Tibial nerve (tissue), 4 donors: ENCODE measurements around the gene DOC2B. TPM values are rescaled to one million over a fixed set of nuclear protein-coding genes. Genes with fewer than 3 reads are reported as not detected.

ENCODE experiments used
- DNase-seq, 2 donors: peaks; one replicate each; pipeline ENCODE4 v3.0.0-alpha.2; 2019; ENCODE audit warnings: low spot score in 2 of 2
- H3K27ac ChIP-seq, 4 donors: fragments of 200-600 bp; sonication (generic) in 3 of 4; one replicate each; pipeline ENCODE4 v1.5.1; 2017 to 2019; ENCODE audit warnings: mild to moderate bottlenecking in 1 of 4
- H3K27me3 ChIP-seq, 2 donors: fragments of 200-600 bp; sonication (generic) in 1 of 2; one replicate each; pipeline versions ENCODE4 v1.5.1 to v1.6.0; 2017 to 2019
- H3K36me3 ChIP-seq, 3 donors: fragments of 200-600 bp; sonication (generic); one replicate each; pipeline ENCODE4 v1.5.1; 2018 to 2019
- H3K4me1 ChIP-seq, 4 donors: fragments of 200-600 bp; sonication (generic) in 3 of 4; one replicate each; pipeline ENCODE4 v1.5.1; 2017 to 2019
- H3K4me3 ChIP-seq, 4 donors: fragments of 200-600 bp; sonication (generic) in 3 of 4; one replicate each; pipeline ENCODE4 v1.5.1; 2017 to 2019; ENCODE audit warnings: mild to moderate bottlenecking in 1 of 4, moderate library complexity in 1 of 4
- H3K9me3 ChIP-seq, 4 donors: fragments of 200-600 bp; sonication (generic) in 3 of 4; one replicate each; pipeline ENCODE4 v1.5.1; 2017 to 2019
- CTCF ChIP-seq, 5 experiments: fragments of 200-600 bp in 3 of 5; fragments of 450-650 bp in 2 of 5; sonication (generic) in 3 of 5; IDR thresholded peaks; one replicate each; pipeline ENCODE4 v1.5.1; 2016 to 2019; ENCODE audit warnings: antibody characterized with exemption in 5 of 5, mild to moderate bottlenecking in 3 of 5, moderate library complexity in 2 of 5
- EP300 ChIP-seq, 2 donors: sonication (generic); formaldehyde crosslinking; IDR thresholded peaks; one replicate each; pipeline ENCODE4 v1.6.1; 2017; ENCODE audit warnings: antibody characterized with exemption in 2 of 2, mild to moderate bottlenecking in 1 of 2
- POLR2A ChIP-seq, 2 donors: fragments of 450-650 bp; IDR thresholded peaks; one replicate each; pipeline ENCODE4 v1.6.1; 2017; ENCODE audit warnings: antibody characterized with exemption in 2 of 2, mild to moderate bottlenecking in 2 of 2, moderate library complexity in 2 of 2
- WGBS, 2 donors: methylation state at CpG; one replicate each; pipeline ENCODE4 v1.1.5; 2018; 5-methylcytosine and 5-hydroxymethylcytosine counted together
- total RNA-seq, 4 donors: library from RNA; depleted of rRNA; stranded (reverse); fragments of >200 nt; gene quantifications; one replicate each; pipeline ENCODE4 v1.1.0, GENCODE V29; 2016

Gene DOC2B
- total RNA-seq, 4 donors from 2014 or later = 11.7 to 29.4 (median 16.0) TPM

- Histone ChIP-seq H3K9me3 (no peaks in the 10 kb centered on the region), H3K4me3 (no peak overlapping the region), H3K4me1 (no peaks in the 10 kb centered on the region), H3K36me3 (no peaks in the 10 kb centered on the region), H3K27ac (no peak overlapping the region), H3K27me3 (no peaks in the 10 kb centered on the region)
- no peak for DNase-seq
- TF ChIP-seq POLR2A (IDR thresholded peaks at IDR 0.05) (no peak), EP300 (IDR thresholded peaks at IDR 0.05) (no peak), CTCF (IDR thresholded peaks at IDR 0.05) (no peak)
- 81 to 82% methylated on average over 8 to 11 of the region's 11 CpGs for WGBS, 2 donors
These were observed 18.8 kb downstream of the DOC2B start for GRCh38 chr17:162689-163088.

GRCh38 chr17:161481-161880, 20.0 kb downstream of the DOC2B start:
- Histone ChIP-seq H3K4me3 (no peak overlapping the region), H3K27me3 (no peaks in the 10 kb centered on the region), H3K27ac (no peak overlapping the region), H3K9me3 (no peaks in the 10 kb centered on the region), H3K36me3 (no peaks in the 10 kb centered on the region), H3K4me1 (no peaks in the 10 kb centered on the region)
- no peak for DNase-seq
- TF ChIP-seq POLR2A (IDR thresholded peaks at IDR 0.05) = no peak
- TF ChIP-seq EP300 (IDR thresholded peaks at IDR 0.05) = no peak
- TF ChIP-seq CTCF (IDR thresholded peaks at IDR 0.05) = no peak
- 88 to 90% methylated on average over 6 to 7 of the region's 10 CpGs for WGBS, 2 donors

DNA sequence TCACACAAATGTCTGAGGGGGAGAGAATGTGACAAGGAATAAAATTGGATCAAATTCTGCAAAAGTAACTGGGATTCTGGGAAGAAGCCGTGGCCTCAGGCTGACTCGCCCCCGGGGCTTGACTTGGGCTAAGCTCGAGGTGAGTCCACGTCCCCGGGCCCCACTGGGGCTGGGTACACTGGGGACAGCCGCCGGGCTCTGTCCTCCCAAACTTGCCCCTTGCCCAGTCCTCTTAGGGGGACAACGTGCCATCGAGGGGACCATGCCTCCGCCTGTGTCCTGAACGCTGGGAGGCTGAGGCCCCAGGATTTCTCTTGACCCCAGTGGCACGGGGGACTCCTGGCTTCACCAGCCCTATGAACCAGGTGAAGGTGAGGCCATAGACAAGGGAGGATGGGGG, 21.1 kb downstream of the DOC2B start:
- 74 to 86% methylated on average over 13 of the region's 13 CpGs for WGBS, 2 donors
- Histone ChIP-seq H3K27me3 (no peaks in the 10 kb centered on the region), H3K36me3 (no peaks in the 10 kb centered on the region), H3K4me3 (no peak overlapping the region), H3K4me1 (no peaks in the 10 kb centered on the region), H3K27ac (no peak overlapping the region), H3K9me3 (no peaks in the 10 kb centered on the region)
- DNase-seq = no peak
- no peak for TF ChIP-seq EP300 (IDR thresholded peaks at IDR 0.05)
- TF ChIP-seq POLR2A (IDR thresholded peaks at IDR 0.05) = no peak
- no peak for TF ChIP-seq CTCF (IDR thresholded peaks at IDR 0.05)

DNA sequence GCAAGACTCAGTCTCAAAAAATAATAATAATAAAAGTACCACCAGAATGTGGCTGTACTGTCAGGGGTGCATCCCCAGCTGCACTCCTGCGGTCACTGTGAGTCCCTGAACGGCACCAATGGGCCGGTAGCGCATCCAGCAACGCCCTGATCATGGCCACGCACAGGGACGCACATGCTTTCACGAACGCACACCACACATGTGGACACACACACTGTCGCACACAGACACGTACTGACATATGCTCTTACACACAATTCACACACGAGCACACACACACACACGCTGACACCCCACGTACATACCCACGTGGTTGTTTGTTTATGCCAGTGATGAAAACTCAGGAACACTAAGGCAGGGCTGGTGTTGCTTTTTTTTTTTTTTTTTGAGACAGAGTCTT, 21.8 kb downstream of the DOC2B start:
- Histone ChIP-seq H3K27ac (no peak overlapping the region), H3K9me3 (no peaks in the 10 kb centered on the region), H3K36me3 (no peaks in the 10 kb centered on the region), H3K4me3 (no peak overlapping the region), H3K4me1 (no peaks in the 10 kb centered on the region), H3K27me3 (no peaks in the 10 kb centered on the region)
- 92 to 93% methylated on average over 15 of the region's 15 CpGs for WGBS, 2 donors
- TF ChIP-seq CTCF (IDR thresholded peaks at IDR 0.05) (no peak), EP300 (IDR thresholded peaks at IDR 0.05) (no peak), POLR2A (IDR thresholded peaks at IDR 0.05) (no peak)
- DNase-seq = no peak

DNA sequence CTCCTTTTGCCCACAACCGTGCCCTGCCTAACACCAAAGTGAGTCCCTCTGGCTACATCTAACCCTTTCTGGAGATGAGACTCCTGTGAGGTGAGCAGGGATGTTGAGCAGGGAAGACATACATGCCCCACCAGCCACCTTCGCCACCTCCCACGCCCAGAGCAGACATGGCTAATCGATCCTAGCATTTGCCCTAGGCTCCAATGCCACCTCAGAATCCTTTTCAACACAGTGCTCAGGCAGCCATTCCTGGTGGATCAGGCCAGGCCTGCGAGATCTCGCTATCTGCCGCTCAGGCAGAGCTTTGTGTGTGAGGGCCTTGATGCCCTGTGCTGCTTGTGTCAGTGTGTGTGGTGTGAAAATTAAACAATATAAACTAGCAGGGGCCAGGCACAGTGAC, 23.1 kb downstream of the DOC2B start:
- Histone ChIP-seq H3K27ac (no peak overlapping the region), H3K4me1 (no peaks in the 10 kb centered on the region), H3K4me3 (no peak overlapping the region), H3K9me3 (no peaks in the 10 kb centered on the region), H3K36me3 (no peaks in the 10 kb centered on the region), H3K27me3 (no peaks in the 10 kb centered on the region)
- WGBS, 2 donors = 94 to 95% methylated on average over 7 of the region's 7 CpGs
- DNase-seq = no peak
- TF ChIP-seq POLR2A (IDR thresholded peaks at IDR 0.05) (no peak), EP300 (IDR thresholded peaks at IDR 0.05) (no peak), CTCF (IDR thresholded peaks at IDR 0.05) (no peak)
